ENCODE data around the gene ZC2HC1B.

DNA sequence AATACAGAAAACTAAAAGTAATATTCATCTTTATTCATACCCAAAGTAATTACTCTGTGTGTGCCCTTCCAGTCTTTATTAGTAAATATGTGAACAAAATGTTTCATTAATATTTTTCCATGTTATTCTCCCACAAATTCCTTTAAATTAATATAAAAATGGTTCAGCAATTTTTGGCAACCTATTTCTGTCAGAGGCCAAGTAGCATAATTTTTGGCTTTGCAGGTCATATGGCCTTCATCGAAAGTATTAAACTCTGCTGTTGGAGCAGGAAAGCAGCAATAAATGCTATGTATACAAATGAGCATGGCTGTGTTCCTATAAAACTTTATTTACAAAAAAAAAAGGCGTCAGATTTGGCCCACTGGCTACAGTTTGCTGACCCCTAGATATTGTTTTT lies 16.1 kb downstream of the ZC2HC1B start:
- TF ChIP-seq POLR2A (IDR thresholded peaks at IDR 0.05; ENCODE audit: borderline replicate concordance, extremely low read depth, insufficient read depth, insufficient read length) (no peak), EZH2phosphoT487 (IDR thresholded peaks at IDR 0.05; ENCODE audit: borderline replicate concordance) (no peak)
